ENCODE measurements around the gene STEAP3.

STEAP3 gene

DNA sequence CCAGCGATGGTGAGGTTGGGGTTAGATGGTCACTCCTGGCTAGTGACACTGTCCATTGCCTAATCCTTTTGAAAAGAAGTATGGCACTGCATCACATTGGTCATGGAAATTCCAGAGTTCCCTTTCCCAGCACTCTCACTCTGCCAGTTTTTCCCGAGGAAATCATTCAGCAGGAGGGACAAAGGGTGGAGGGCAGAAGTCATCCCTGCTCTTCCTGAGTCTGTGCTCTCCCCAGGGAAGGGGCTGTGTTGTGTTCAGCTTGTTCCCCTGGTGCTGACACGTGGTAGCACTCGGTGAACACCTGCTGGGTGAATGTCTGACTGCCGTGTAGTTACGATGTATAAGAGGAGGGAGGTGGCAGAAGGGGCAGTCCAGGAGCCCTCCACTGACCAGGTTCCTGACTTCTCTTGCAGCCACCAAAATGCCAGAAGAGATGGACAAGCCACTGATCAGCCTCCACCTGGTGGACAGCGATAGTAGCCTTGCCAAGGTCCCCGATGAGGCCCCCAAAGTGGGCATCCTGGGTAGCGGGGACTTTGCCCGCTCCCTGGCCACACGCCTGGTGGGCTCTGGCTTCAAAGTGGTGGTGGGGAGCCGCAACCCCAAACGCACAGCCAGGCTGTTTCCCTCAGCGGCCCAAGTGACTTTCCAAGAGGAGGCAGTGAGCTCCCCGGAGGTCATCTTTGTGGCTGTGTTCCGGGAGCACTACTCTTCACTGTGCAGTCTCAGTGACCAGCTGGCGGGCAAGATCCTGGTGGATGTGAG lies 21.6 kb downstream of the STEAP3 start:
- H3K4me1 ChIP-seq (ENCODE audit: control insufficient read depth, insufficient read depth, low read length): peaks cover 6% of the 10 kb centered on the region
- H3K9me3 ChIP-seq (ENCODE audit: control insufficient read depth, insufficient read depth, low read length): no peaks in the 10 kb centered on the region
- peaks cover 16% of the 10 kb centered on the region for H3K36me3 ChIP-seq (ENCODE audit: control insufficient read depth, insufficient read depth, low read length)
- H3K27me3 ChIP-seq (ENCODE audit: control insufficient read depth, insufficient read depth, low read length): no peaks in the 10 kb centered on the region
- H3K9ac ChIP-seq (ENCODE audit: low read depth, low read length): no peak overlapping the region
- no peak overlapping the region for H3K4me3 ChIP-seq (ENCODE audit: low read depth, low read length)

DNA sequence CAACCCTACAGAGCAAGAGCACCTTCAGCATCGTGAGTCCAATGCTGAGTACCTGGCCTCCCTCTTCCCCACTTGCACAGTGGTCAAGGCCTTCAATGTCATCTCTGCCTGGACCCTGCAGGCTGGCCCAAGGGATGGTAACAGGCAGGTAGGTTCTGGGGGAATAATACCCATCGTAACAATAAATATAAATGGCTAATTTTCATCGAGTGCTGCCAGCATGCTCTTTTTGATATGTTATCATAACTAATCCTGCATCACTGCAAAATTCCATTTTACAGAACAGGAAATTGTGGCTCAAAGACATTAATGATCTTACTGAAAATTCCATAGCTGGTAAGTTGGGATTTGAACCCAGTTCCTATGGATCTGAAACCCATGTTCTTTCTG lies 22.2 kb downstream of the STEAP3 start:
- Histone ChIP-seq H3K4me3 (ENCODE audit: low read depth, low read length) (no peak overlapping the region), H3K9ac (ENCODE audit: low read depth, low read length) (no peak overlapping the region), H3K36me3 (ENCODE audit: control insufficient read depth, insufficient read depth, low read length) (peaks cover 16% of the 10 kb centered on the region), H3K9me3 (ENCODE audit: control insufficient read depth, insufficient read depth, low read length) (no peaks in the 10 kb centered on the region), H3K4me1 (ENCODE audit: control insufficient read depth, insufficient read depth, low read length) (peaks cover 2% of the 10 kb centered on the region), H3K27me3 (ENCODE audit: control insufficient read depth, insufficient read depth, low read length) (no peaks in the 10 kb centered on the region)

DNA sequence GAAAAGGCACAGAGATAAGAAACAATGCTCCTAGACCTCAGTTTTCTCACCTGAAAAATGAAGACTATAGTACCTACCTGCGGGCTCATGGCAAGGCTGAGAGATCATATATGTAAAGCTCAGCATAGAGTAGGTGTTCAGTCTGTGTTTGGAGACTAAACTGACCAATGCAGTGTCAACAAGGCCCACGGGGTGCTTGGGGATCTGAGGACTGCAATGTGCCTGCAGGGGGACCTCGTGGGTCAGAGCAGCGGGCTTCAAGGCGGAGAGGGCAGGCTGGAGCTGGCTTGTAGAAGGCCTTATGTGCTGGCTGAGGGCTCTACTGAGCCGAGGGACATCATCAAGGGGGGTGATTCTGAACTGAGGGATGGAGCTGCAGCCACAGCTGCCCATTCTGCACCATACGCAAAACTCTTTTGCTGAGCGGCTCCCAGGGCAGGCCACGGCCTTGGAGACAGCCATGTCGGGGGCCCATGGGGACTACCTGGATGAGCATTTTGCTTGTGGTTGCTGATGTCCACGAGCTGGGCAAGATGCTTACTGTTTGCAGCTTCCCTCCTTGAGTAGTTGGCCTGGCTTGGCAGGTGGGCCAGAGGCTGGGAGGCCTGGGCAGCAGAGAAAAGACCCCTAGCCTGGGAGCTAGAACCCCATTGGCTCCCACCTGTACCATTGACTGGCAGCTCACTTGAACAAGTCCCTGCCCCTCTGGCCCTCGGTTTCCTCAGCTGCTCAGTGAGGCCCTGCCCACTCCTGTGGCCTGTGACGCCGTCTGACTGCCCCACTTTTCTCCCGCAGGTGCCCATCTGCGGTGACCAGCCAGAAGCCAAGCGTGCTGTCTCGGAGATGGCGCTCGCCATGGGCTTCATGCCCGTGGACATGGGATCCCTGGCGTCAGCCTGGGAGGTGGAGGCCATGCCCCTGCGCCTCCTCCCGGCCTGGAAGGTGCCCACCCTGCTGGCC lies 23.5 kb downstream of the STEAP3 start:
- Histone ChIP-seq H3K9ac (ENCODE audit: low read depth, low read length) (no peak overlapping the region), H3K36me3 (ENCODE audit: control insufficient read depth, insufficient read depth, low read length) (peaks cover 19% of the 10 kb centered on the region), H3K9me3 (ENCODE audit: control insufficient read depth, insufficient read depth, low read length) (no peaks in the 10 kb centered on the region), H3K27me3 (ENCODE audit: control insufficient read depth, insufficient read depth, low read length) (no peaks in the 10 kb centered on the region), H3K4me1 (ENCODE audit: control insufficient read depth, insufficient read depth, low read length) (no peaks in the 10 kb centered on the region), H3K4me3 (ENCODE audit: low read depth, low read length) (no peak overlapping the region)

DNA sequence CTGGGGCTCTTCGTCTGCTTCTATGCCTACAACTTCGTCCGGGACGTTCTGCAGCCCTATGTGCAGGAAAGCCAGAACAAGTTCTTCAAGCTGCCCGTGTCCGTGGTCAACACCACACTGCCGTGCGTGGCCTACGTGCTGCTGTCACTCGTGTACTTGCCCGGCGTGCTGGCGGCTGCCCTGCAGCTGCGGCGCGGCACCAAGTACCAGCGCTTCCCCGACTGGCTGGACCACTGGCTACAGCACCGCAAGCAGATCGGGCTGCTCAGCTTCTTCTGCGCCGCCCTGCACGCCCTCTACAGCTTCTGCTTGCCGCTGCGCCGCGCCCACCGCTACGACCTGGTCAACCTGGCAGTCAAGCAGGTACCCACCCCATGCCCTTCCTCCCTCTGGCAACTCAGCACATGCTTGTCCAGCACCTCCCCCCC lies 24.2 kb downstream of the STEAP3 start:
- H3K9ac ChIP-seq (ENCODE audit: low read depth, low read length): no peak overlapping the region
- H3K9me3 ChIP-seq (ENCODE audit: control insufficient read depth, insufficient read depth, low read length): no peaks in the 10 kb centered on the region
- H3K4me3 ChIP-seq (ENCODE audit: low read depth, low read length): no peak overlapping the region
- H3K36me3 ChIP-seq (ENCODE audit: control insufficient read depth, insufficient read depth, low read length): peaks cover 19% of the 10 kb centered on the region
- no peaks in the 10 kb centered on the region for H3K4me1 ChIP-seq (ENCODE audit: control insufficient read depth, insufficient read depth, low read length)
- H3K27me3 ChIP-seq (ENCODE audit: control insufficient read depth, insufficient read depth, low read length): no peaks in the 10 kb centered on the region

DNA sequence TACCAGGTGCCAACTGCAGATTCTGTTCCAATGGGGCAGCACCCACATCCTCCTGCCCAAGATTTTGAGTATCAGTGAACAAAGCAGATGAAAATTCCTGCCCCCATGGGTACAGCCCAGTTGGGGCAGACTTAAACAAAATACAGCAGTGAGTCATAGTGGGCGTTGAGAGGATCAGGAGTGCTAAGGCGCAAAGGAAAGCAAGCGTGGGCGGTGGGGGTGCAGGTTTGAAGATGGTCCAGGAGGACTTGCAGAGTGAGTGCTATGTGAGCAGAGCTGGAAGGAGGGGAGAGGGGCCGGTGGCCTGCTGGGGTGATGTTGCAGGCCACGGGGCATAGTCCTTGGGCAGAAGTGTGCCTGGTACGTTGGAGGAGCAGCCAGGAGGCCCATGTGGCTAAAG lies 24.7 kb downstream of the STEAP3 start:
- H3K4me3 ChIP-seq (ENCODE audit: low read depth, low read length): no peak overlapping the region
- no peaks in the 10 kb centered on the region for H3K4me1 ChIP-seq (ENCODE audit: control insufficient read depth, insufficient read depth, low read length)
- H3K27me3 ChIP-seq (ENCODE audit: control insufficient read depth, insufficient read depth, low read length): no peaks in the 10 kb centered on the region
- H3K36me3 ChIP-seq (ENCODE audit: control insufficient read depth, insufficient read depth, low read length): peaks cover 19% of the 10 kb centered on the region
- H3K9me3 ChIP-seq (ENCODE audit: control insufficient read depth, insufficient read depth, low read length): no peaks in the 10 kb centered on the region
- H3K9ac ChIP-seq (ENCODE audit: low read depth, low read length): no peak overlapping the region

DNA sequence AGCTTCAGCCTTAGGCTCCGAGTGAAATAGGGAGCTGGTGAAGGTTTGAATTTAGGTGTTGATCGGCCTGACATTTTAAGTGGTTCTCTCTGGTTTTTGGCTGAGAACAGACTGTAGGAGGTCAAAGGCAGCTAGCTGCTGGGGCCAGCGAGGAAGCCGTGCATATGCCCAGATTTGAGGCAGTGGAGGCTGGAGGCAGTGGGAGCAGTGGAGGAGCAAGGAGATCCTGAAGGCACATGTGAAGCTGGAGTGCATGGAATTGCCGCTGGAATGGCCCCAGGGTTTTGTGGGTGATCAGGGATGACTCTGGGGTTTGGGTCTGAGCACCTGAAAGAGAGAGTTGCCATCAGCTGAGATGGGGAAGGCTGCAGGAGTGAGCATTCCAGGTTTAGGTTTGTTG lies 25.1 kb downstream of the STEAP3 start:
- peaks cover 19% of the 10 kb centered on the region for H3K36me3 ChIP-seq (ENCODE audit: control insufficient read depth, insufficient read depth, low read length)
- no peak overlapping the region for H3K4me3 ChIP-seq (ENCODE audit: low read depth, low read length)
- H3K9me3 ChIP-seq (ENCODE audit: control insufficient read depth, insufficient read depth, low read length): no peaks in the 10 kb centered on the region
- H3K4me1 ChIP-seq (ENCODE audit: control insufficient read depth, insufficient read depth, low read length): no peaks in the 10 kb centered on the region
- H3K9ac ChIP-seq (ENCODE audit: low read depth, low read length): no peak overlapping the region
- no peaks in the 10 kb centered on the region for H3K27me3 ChIP-seq (ENCODE audit: control insufficient read depth, insufficient read depth, low read length)

DNA sequence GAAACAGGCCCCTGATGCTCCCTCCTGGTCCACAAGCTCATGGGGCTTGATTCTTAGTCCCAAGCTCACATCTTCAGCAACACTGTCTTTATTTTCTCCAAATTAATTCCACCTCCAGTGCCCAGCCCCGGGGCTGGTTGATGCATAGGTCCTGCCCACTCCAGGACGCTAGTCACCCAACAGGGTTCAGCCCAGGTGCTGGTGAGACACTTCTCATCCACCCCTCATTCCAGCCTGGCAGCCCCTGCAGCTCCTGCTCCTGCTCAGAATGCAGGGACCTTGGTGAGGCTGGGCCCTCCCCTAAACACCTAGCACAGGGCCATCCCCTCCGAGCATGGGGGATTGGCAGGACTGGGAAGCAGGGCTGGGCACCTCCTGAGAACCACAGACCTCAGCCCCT lies 25.7 kb downstream of the STEAP3 start:
- H3K27me3 ChIP-seq (ENCODE audit: control insufficient read depth, insufficient read depth, low read length): no peaks in the 10 kb centered on the region
- no peaks in the 10 kb centered on the region for H3K4me1 ChIP-seq (ENCODE audit: control insufficient read depth, insufficient read depth, low read length)
- H3K4me3 ChIP-seq (ENCODE audit: low read depth, low read length): no peak overlapping the region
- peaks cover 19% of the 10 kb centered on the region for H3K36me3 ChIP-seq (ENCODE audit: control insufficient read depth, insufficient read depth, low read length)
- no peak overlapping the region for H3K9ac ChIP-seq (ENCODE audit: low read depth, low read length)
- no peaks in the 10 kb centered on the region for H3K9me3 ChIP-seq (ENCODE audit: control insufficient read depth, insufficient read depth, low read length)

DNA sequence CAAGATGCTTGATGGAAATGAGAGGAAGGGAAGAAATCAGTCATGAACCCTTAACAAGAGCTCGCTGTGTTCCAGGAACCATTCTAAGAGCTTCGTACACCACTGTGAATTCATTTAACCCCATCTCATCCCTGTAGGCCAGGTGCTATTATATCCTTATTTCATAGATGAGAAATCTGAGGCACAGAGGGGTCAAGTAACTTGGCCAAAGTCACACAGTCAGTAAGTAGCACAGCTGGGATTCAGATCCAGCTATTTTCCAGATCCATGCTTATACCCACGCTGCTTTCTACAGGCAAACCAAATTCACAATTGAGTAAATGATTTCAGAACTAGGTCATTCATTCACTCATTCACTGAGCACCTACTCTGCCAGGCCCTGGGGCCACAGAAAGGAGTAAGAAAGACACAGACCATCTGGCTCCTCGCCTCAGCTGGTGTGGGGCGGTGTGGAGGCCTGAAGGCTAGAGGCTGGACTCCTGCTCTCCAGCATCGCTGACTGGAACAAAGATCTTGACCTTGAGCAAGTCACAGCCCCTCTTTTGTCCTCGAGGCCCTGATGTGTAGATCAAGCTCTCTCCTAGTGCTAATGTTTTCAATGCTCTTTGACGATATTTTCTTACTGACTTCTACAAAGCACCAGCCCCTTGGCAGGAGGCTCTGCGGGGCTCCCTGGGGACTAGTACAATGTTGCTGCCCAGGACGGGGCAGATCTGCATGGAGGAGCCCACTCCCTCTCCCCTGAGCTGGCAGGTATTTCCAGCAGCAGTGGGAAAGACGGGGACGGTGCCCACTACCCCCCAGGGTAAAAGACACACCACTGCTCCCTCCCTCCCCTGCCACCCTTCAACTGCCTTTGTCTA lies 26.5 kb downstream of the STEAP3 start:
- no peaks in the 10 kb centered on the region for H3K27me3 ChIP-seq (ENCODE audit: control insufficient read depth, insufficient read depth, low read length)
- H3K36me3 ChIP-seq (ENCODE audit: control insufficient read depth, insufficient read depth, low read length): peaks cover 19% of the 10 kb centered on the region
- H3K9ac ChIP-seq (ENCODE audit: low read depth, low read length): no peak overlapping the region
- H3K9me3 ChIP-seq (ENCODE audit: control insufficient read depth, insufficient read depth, low read length): no peaks in the 10 kb centered on the region
- H3K4me1 ChIP-seq (ENCODE audit: control insufficient read depth, insufficient read depth, low read length): peaks cover 7% of the 10 kb centered on the region
- H3K4me3 ChIP-seq (ENCODE audit: low read depth, low read length): no peak overlapping the region

DNA sequence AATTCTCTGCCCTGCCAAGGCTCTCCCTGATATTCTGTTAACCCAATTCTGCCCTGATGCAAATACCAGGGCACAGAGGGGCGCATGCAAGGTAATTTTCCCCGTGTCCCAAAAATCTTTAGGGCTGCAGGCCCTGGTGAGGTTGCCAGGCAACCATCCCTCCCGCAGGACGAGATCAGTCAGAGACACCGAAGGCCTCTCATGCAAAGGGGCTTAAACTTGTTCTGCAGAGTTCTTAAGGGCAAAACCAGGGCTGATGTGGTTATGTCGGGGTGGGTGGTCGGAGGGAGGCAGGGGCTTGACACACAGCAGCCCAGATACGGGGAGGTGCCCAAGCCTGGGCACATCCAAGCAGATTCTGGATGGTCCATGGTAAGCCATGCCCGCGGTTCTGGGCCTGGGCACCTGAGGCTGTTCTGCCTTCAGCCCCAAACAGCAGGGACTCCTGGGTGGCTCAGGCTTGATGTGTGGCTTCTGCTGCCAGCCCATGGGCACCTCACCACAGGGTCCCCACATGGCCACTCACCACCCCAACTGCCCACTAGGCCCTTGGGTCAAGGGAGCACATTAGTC lies 27.2 kb downstream of the STEAP3 start:
- no peaks in the 10 kb centered on the region for H3K27me3 ChIP-seq (ENCODE audit: control insufficient read depth, insufficient read depth, low read length)
- peaks cover 15% of the 10 kb centered on the region for H3K36me3 ChIP-seq (ENCODE audit: control insufficient read depth, insufficient read depth, low read length)
- no peak overlapping the region for H3K9ac ChIP-seq (ENCODE audit: low read depth, low read length)
- H3K4me3 ChIP-seq (ENCODE audit: low read depth, low read length): no peak overlapping the region
- H3K4me1 ChIP-seq (ENCODE audit: control insufficient read depth, insufficient read depth, low read length): peaks cover 15% of the 10 kb centered on the region
- no peaks in the 10 kb centered on the region for H3K9me3 ChIP-seq (ENCODE audit: control insufficient read depth, insufficient read depth, low read length)

DNA sequence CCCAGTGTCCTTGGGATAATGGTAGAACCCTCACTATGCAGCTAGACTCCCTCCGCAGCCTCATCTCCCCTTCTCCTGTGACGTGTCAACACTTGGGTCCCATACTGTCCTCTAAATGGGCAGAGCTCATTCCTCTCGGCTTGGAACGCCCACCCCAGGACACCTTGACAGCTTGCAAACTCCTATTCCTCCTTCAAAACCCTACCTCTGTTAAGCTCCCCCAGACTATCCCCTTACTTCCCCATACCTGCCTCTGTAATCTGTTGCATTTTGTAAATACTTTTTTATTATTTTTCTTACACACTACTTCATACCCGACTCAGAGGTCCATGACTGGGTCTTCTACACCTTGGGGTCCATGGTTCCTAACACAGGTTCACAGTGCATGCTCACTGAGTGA lies 28.0 kb downstream of the STEAP3 start:
- peaks cover 15% of the 10 kb centered on the region for H3K36me3 ChIP-seq (ENCODE audit: control insufficient read depth, insufficient read depth, low read length)

More for the DNA sequence above, 28.0 kb downstream of the STEAP3 start:
- Histone ChIP-seq H3K9me3 (ENCODE audit: control insufficient read depth, insufficient read depth, low read length) (no peaks in the 10 kb centered on the region), H3K27me3 (ENCODE audit: control insufficient read depth, insufficient read depth, low read length) (no peaks in the 10 kb centered on the region), H3K4me1 (ENCODE audit: control insufficient read depth, insufficient read depth, low read length) (peaks cover 23% of the 10 kb centered on the region), H3K9ac (ENCODE audit: low read depth, low read length) (no peak overlapping the region), H3K4me3 (ENCODE audit: low read depth, low read length) (no peak overlapping the region)

All from iPS-15b (cell line).